Right lobe of liver (tissue), 6 donors: ENCODE measurements around the gene PIGV. TPM values are rescaled to one million over a fixed set of nuclear protein-coding genes. Genes with fewer than 3 reads are reported as not detected.
A peak's percentile ranks its signal among the peaks of the same experiment; 100 is the strongest.

Experiments
- ATAC-seq, 4 donors: fragments of 200-7000 bp; cut with Tn5 transposase; one replicate each; pipeline ENCODE4 v1.9.1; 2020; ENCODE audit warnings: mild to moderate bottlenecking in 4 of 4, moderate library complexity in 4 of 4
- DNase-seq, 3 donors: peaks; one replicate each; pipeline ENCODE4 v3.0.0-alpha.2; 2020
- H3K27ac ChIP-seq, 3 donors: fragments of 200-600 bp; one replicate each; pipeline ENCODE4 v1.8.0; 2022
- H3K27me3 ChIP-seq, 2 donors: fragments of 200-600 bp; one replicate each; pipeline ENCODE4 v1.8.0; 2022
- H3K36me3 ChIP-seq, 4 donors: fragments of 200-600 bp; sonication (generic) in 1 of 4; one replicate each; pipeline versions ENCODE4 v1.5.1 to v1.8.0; 2017 to 2022; ENCODE audit warnings: control low read depth in 1 of 4
- H3K4me1 ChIP-seq, 4 donors: fragments of 200-600 bp; sonication (generic) in 1 of 4; one replicate each; pipeline versions ENCODE4 v1.5.1 to v1.8.0; 2017 to 2022; ENCODE audit warnings: control low read depth in 1 of 4
- H3K4me3 ChIP-seq, 3 donors: fragments of 200-600 bp; one replicate each; pipeline ENCODE4 v1.8.0; 2022
- H3K9me3 ChIP-seq, 4 donors: fragments of 200-600 bp; sonication (generic) in 1 of 4; one replicate each; pipeline versions ENCODE4 v1.5.1 to v1.8.0; 2017 to 2022; ENCODE audit warnings: control low read depth in 1 of 4
- POLR2A ChIP-seq: fragments of 450-650 bp; IDR thresholded peaks from one replicate; pipeline ENCODE4 v1.6.1; 2017; ENCODE audit warnings: antibody characterized with exemption, mild to moderate bottlenecking
- WGBS: methylation state at CpG from one replicate; pipeline ENCODE4 v1.1.6; 2018; ENCODE audit warnings: low coverage, low lambda C conversion rate; ENCODE audit not compliant: insufficient coverage; ENCODE audit errors: missing lambda C conversion rate; 5-methylcytosine and 5-hydroxymethylcytosine counted together
- intact Hi-C, 2 donors: fragments of 100-400 bp; cut with DNase I; formaldehyde crosslinking; loops; one replicate each; pipeline versions ENCODE4 v1.11.2 to v1.14.1; 2022
- long read RNA-seq: library from polyadenylated mRNA; unstranded; transcript quantifications from one replicate; pipeline ENCODE4 v2.0.0, GENCODE V29; 2019
- total RNA-seq, 6 experiments: library from RNA; depleted of rRNA in 2 of 6; stranded (reverse); fragments of >200 nt in 2 of 6; fragmentation: NEBNext Ultra II Directional in 3 of 6; extraction: Animal tissue kit (Norgen Biotek cat#: 25700) in 3 of 6; gene quantifications; one replicate each; pipeline versions ENCODE4 v1.1.0 to v1.2.4, GENCODE V29; 2016 to 2023
- TF ChIP-seq, protein P1 (sequence below), 4 donors: fragments of 200-600 bp in 3 of 4; fragments of 450-650 bp in 1 of 4; IDR thresholded peaks; one replicate each; pipeline versions ENCODE4 v1.5.1 to v1.8.0; 2016 to 2022; ENCODE audit warnings: antibody characterized with exemption in 4 of 4, mild to moderate bottlenecking in 2 of 4
- donor health status: DM: no; HTN: yes; CAD: no.
- donor health status: DM: no; HTN: no; CAD: no.
- donor health status: DM: no; HTN: no; CAD: no.
- donor health status: DM: no; HTN: yes; CAD: no.
- donor health status: DM: no; HTN: yes; CAD: no.

The PIGV gene
- total RNA-seq, result 10 to 100 TPM; 13.2 to 27.8 (median 19.2) TPM
- long read RNA-seq, partial matches to known transcripts, result 1 of 9 reads
- long read RNA-seq, other reads (novel, unspliced or antisense), result 6 of 9 reads

DNA sequence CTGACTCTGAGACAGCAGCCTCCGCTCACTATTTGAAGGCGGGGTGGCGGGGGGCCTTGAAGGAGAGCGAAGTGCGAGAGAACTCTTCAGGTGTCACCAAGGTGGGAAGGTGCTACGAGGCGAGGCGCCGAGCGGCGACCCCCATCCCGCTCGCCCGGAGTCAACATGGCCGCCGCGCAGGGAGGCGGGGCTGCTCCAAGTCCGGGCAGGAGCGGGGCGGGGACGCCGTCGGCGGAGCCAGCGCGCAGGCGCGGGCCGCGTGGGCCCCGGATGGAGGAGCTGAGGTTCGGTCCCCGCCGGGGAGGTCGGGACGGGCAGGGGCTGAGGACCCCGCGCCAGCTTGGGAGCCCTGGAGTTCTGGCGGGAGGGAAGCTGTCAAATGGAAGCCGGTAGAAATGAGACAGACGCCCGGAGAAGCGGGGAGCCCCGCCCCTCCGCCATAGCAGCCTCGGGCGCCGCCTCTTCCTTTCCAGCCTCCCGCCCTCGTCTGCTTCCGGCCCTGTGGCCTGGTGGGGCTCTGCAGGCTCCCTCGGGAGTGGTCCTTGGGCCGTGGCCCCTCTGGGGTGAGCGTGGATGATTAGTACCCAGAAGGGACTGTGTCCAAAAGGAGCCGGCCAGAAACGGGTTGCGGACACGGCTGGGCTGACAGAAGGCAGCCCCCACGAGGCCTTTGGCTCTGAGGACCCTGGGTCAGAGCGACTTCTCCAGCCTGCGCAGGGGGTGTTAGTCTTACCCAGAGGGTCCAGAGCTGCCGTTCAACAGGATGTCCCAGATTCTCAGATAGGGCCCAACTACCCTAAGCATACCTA is at the start of gene PIGV:
PIGV (plus strand) TSS at position 245 of the 809 bp plus-strand sequence. CDS start 2,866 bp downstream, outside the sequence.
- Histone ChIP-seq H3K27me3 (no peaks in the 10 kb centered on the region), H3K4me3 (peak within 1 kb of the TSS; percentile 65 to 84 (median 76)), H3K9me3 (no peaks in the 10 kb centered on the region), H3K4me1 (peaks cover 0 to 46% (median 24%) of the 10 kb centered on the region in 4 donors), H3K27ac (peak within 1 kb of the TSS; percentile 97 to 100 (median 100)), H3K36me3 (no peaks in the 10 kb centered on the region)
- peak; percentile 90 to 91 (median 90) for DNase-seq
- intact Hi-C loops, result loop anchor here in 1 of 2 donors (10.0 kb wide), 1 partner anchor 83 kb away; no protein-coding TSS in a partner anchor
- peak; percentile 67 to 77 (median 71) for ATAC-seq
- 0% methylated on average over 17 of the region's 63 CpGs for WGBS
- TF ChIP-seq POLR2A, result peak; percentile 80
- TF ChIP-seq, protein P1, sequence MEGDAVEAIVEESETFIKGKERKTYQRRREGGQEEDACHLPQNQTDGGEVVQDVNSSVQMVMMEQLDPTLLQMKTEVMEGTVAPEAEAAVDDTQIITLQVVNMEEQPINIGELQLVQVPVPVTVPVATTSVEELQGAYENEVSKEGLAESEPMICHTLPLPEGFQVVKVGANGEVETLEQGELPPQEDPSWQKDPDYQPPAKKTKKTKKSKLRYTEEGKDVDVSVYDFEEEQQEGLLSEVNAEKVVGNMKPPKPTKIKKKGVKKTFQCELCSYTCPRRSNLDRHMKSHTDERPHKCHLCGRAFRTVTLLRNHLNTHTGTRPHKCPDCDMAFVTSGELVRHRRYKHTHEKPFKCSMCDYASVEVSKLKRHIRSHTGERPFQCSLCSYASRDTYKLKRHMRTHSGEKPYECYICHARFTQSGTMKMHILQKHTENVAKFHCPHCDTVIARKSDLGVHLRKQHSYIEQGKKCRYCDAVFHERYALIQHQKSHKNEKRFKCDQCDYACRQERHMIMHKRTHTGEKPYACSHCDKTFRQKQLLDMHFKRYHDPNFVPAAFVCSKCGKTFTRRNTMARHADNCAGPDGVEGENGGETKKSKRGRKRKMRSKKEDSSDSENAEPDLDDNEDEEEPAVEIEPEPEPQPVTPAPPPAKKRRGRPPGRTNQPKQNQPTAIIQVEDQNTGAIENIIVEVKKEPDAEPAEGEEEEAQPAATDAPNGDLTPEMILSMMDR (IDR thresholded peaks at IDR 0.05), result peak in 2 of 4 donors; percentile 8 to 26

DNA sequence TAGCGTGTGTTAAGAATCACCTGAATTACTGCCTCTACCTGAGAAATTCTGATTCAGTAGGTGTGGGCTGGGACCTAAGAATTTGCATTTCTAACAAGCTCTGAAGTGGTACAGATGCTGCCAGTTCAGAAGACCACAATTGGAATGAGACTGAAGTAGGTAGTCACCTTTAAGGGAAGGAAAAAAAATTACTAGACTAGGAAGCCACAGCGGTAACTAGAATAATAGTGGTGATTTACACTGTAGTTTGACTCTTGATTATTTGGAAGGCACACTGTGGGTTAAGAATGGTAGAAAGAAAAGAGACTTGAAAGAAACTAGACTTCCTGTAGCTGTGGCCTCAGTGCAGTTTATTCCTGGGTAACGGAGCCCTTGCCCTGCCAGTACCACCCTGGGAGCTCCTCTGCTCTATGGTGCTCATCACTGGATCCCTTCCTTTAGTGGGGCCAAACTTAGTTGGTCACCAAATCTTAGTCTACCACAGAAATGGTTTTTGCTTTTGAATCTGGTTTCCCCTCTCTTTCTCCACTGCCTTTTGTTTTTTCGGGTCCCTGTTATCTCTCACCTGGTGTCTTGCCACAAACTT is 48.3 kb upstream of the PIGV start:
- DNase-seq (no peak), ATAC-seq (no peak)
- 77% methylated on average over 3 of the region's 4 CpGs for WGBS
- peaks cover 0 to 31% (median 11%) of the 10 kb centered on the region in 4 donors for H3K4me1 ChIP-seq
- H3K9me3 ChIP-seq, result no peaks in the 10 kb centered on the region
- no peak for TF ChIP-seq POLR2A
- TF ChIP-seq, protein P1 (IDR thresholded peaks at IDR 0.05), result no peak
- peak overlapping the region in 2 of 3 donors; percentile 60 to 79 for H3K27ac ChIP-seq
- H3K4me3 ChIP-seq, result no peak overlapping the region
- no peaks in the 10 kb centered on the region for H3K27me3 ChIP-seq
- intact Hi-C loops, result no loop called here
- peaks cover 0 to 31% (median 15%) of the 10 kb centered on the region in 4 donors for H3K36me3 ChIP-seq

DNA sequence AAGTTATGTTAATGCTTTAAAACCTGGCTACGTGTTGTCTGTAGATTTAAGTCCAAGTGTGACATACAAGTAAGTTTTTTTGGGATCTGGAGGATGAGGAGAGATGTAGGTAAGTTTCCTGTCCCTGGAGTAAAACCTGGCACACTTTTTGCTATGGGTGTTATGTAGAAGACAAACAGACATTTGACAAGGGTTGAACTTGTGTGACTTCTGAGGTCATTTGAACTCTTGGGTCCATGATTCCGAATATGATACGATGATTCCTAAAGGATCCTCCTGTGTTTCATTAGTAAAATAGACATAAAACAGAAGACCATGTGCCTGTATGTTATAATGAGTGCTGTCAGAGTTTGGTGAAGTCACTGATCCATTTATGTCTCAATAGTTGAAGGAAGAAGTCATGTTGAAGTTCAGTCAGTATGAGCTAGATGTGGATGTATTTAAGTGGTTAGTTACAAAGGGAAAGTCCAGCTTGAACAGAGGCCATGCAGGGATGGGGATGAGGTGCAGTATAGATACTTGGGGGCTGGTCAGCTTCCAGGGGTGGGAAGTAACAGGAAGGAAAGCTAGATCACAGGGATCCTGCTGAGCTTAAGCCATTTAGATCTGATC is 47.6 kb upstream of the PIGV start:
- peaks cover 0 to 32% (median 11%) of the 10 kb centered on the region in 4 donors for H3K4me1 ChIP-seq
- peak in 2 of 4 donors; percentile 36 to 67 for ATAC-seq
- no peak overlapping the region for H3K4me3 ChIP-seq
- intact Hi-C loops, result no loop called here
- no peak for TF ChIP-seq POLR2A
- TF ChIP-seq, protein P1 (IDR thresholded peaks at IDR 0.05), result no peak
- H3K36me3 ChIP-seq, result peaks cover 0 to 33% (median 15%) of the 10 kb centered on the region in 4 donors
- H3K27ac ChIP-seq, result peak overlapping the region in 2 of 3 donors; percentile 60 to 79
- WGBS, result 53% methylated on average over 3 of the region's 3 CpGs
- no peak for DNase-seq
- no peaks in the 10 kb centered on the region for H3K27me3 ChIP-seq
- H3K9me3 ChIP-seq, result no peaks in the 10 kb centered on the region

DNA sequence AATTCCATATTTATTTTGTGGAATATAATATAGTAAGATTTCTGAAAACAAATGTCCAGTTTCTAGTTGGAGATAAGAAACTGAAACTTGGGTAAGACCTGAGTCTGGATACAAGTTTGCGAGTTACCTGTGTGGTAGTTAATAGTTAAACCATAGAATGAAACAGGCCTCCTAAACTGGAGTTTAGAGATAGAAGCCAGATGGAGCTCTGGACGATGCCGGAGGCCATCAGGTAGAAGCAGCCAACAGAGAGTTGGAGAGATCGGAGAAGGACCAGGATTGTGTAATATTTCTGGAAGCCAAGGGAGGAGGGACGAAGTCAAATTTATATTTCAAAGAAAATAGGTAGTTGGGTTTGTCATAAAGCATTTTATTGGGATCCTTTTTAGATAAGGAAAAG is 46.8 kb upstream of the PIGV start:
- Histone ChIP-seq H3K4me3 (no peak overlapping the region), H3K27ac (peak overlapping the region in 2 of 3 donors; percentile 60 to 79), H3K36me3 (peaks cover 0 to 41% (median 12%) of the 10 kb centered on the region in 4 donors), H3K9me3 (no peaks in the 10 kb centered on the region), H3K27me3 (no peaks in the 10 kb centered on the region), H3K4me1 (peaks cover 0 to 39% (median 11%) of the 10 kb centered on the region in 4 donors)
- intact Hi-C loops, result no loop called here
- 22% methylated on average over 5 of the region's 5 CpGs for WGBS
- TF ChIP-seq, protein P1 (IDR thresholded peaks at IDR 0.05), result no peak
- TF ChIP-seq POLR2A, result no peak
- peak; percentile 73 to 83 (median 80) for ATAC-seq
- peak in 2 of 3 donors; percentile 66 to 73 for DNase-seq
